Activated naive CD8-positive, alpha-beta T cell (primary cell): ENCODE results near the gene LGR6.
"Not testable (repeated sequence)": the region's sequence is repeated elsewhere in the genome, so short reads cannot be mapped to it uniquely, and the experiment has no call there.

Experiments used
- H3K27ac Mint-ChIP-seq: one replicate; pipeline ENCODE4 v1.8.0; 2021; ENCODE audit warnings: mixed read lengths
- H3K27me3 Mint-ChIP-seq: one replicate; pipeline ENCODE4 v1.8.0; 2021; ENCODE audit warnings: mixed read lengths
- H3K36me3 Mint-ChIP-seq: one replicate; pipeline ENCODE4 v1.8.0; 2021; ENCODE audit warnings: mixed read lengths
- H3K4me1 Mint-ChIP-seq: one replicate; pipeline ENCODE4 v1.8.0; 2021; ENCODE audit warnings: low read depth, mixed read lengths
- H3K4me3 Mint-ChIP-seq: one replicate; pipeline ENCODE4 v1.8.0; 2021; ENCODE audit warnings: mild to moderate bottlenecking, mixed read lengths
- H3K9me3 Mint-ChIP-seq: one replicate; pipeline ENCODE4 v1.8.0; 2021; ENCODE audit warnings: low read depth, mixed read lengths

LGR6 gene

DNA sequence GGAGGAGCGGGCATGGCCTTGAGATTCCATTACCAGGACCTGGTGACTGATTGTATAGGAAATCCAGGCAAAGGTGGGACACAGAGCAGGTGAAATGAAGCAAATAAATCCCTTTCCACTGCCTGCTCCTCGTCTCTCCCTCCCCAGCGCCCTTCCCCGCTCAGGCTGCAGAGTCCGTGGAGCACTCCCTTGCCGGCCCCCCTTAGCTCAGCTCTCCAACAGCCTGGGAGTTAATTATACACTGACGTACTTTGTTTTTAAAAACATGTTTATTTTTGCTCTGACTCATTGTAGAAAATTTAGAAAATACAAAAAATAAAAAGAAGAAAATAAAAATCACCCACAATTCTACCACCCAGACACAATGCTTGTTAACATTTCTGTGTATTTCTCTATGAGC, 61.7 kb downstream of the LGR6 start:
- no peak overlapping the region for H3K27ac Mint-ChIP-seq
- H3K27me3 Mint-ChIP-seq, result peaks cover 13% of the 10 kb centered on the region
- no peak overlapping the region for H3K4me3 Mint-ChIP-seq
- H3K4me1 Mint-ChIP-seq, result peaks cover 3% of the 10 kb centered on the region
- H3K9me3 Mint-ChIP-seq, result no peaks in the 10 kb centered on the region
- no peaks in the 10 kb centered on the region for H3K36me3 Mint-ChIP-seq

- Mint-ChIP-seq H3K4me1 (peaks cover 3% of the 10 kb centered on the region), H3K27ac (no peak overlapping the region), H3K9me3 (no peaks in the 10 kb centered on the region), H3K36me3 (no peaks in the 10 kb centered on the region), H3K27me3 (peaks cover 19% of the 10 kb centered on the region), H3K4me3 (no peak overlapping the region)
These were observed 66.1 kb downstream of the LGR6 start for GRCh38 chr1:202259705-202260104.

GRCh38 chr1:202261209-202261958, 67.8 kb downstream of the LGR6 start:
- peaks cover 25% of the 10 kb centered on the region for H3K27me3 Mint-ChIP-seq
- not testable (repeated sequence) for H3K4me1 Mint-ChIP-seq, H3K4me3 Mint-ChIP-seq, H3K9me3 Mint-ChIP-seq, H3K27ac Mint-ChIP-seq, H3K36me3 Mint-ChIP-seq

DNA sequence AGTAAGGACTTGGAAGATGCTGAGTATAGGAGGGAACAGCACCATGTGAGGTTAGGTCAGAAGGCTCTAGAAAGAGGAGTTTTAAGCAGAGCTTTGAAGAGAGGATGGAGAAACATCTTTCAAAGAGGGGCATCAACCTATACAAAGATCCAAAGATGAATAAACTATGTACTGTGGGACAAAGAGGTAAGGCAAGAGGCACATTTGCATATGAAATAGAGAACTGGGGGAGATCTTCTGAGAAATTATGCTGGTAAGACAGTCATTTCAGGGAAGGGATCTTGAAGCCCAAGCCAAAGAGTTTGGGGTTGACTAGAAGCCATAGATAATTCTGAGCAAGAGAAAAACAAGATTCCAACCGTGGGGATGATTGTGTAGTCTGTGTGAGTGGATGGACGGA, 70.0 kb downstream of the LGR6 start:
- Mint-ChIP-seq H3K36me3 (no peaks in the 10 kb centered on the region), H3K4me1 (no peaks in the 10 kb centered on the region), H3K9me3 (no peaks in the 10 kb centered on the region), H3K4me3 (no peak overlapping the region), H3K27ac (no peak overlapping the region), H3K27me3 (peaks cover 25% of the 10 kb centered on the region)

DNA sequence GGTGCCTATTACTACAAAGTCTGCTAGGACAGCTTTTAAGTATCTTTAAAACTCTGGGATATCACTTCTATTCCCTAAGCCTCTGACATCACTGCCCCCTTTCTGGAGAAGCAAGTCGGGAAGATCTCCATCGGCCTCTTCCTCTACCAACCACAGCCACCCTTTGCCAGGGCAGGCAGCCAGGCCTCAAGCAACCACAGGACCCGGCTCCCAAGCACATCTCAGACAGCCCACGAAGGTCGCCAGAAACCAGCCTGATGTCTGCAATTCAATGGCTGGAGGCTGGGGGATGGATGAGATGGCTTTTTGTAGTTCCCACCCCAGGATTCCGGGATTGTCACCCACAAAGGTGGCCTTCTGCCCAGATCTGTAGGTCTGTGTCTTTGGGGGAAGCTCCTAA, 70.7 kb downstream of the LGR6 start:
- Mint-ChIP-seq H3K4me3 (no peak overlapping the region), H3K27ac (no peak overlapping the region), H3K9me3 (no peaks in the 10 kb centered on the region), H3K36me3 (no peaks in the 10 kb centered on the region), H3K4me1 (no peaks in the 10 kb centered on the region), H3K27me3 (peaks cover 23% of the 10 kb centered on the region)

GRCh38 chr1:202264726-202265125, 71.1 kb downstream of the LGR6 start:
- peaks cover 21% of the 10 kb centered on the region for H3K27me3 Mint-ChIP-seq
- no peak overlapping the region for H3K27ac Mint-ChIP-seq
- no peaks in the 10 kb centered on the region for H3K4me1 Mint-ChIP-seq
- H3K4me3 Mint-ChIP-seq, result no peak overlapping the region
- no peaks in the 10 kb centered on the region for H3K36me3 Mint-ChIP-seq
- no peaks in the 10 kb centered on the region for H3K9me3 Mint-ChIP-seq

- Mint-ChIP-seq H3K36me3 (no peaks in the 10 kb centered on the region), H3K27me3 (peaks cover 20% of the 10 kb centered on the region), H3K27ac (no peak overlapping the region), H3K4me1 (no peaks in the 10 kb centered on the region), H3K4me3 (no peak overlapping the region), H3K9me3 (no peaks in the 10 kb centered on the region)
These were observed 72.6 kb downstream of the LGR6 start for GRCh38 chr1:202266061-202266765.

DNA sequence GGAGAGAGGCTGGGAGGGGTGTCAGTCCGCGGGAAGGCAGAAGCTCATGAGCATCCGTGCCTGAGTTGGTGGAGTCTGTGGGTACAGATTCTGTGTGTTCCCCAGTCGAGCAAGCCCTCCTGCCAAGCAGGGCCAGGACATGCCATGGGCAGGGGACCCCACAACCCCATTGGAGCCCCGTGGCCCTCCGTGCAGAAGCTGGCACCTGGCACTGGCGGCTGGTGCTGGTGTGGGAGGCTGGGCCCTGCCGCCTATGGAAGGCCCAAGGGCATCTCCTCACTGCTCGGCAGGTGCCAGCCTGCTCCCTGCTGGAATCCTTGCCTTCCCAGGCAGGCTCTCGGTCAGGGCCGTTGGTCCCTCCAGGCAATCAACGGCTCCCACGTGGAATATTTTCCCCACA, 74.4 kb downstream of the LGR6 start:
- Mint-ChIP-seq H3K27me3 (peaks cover 17% of the 10 kb centered on the region), H3K9me3 (no peaks in the 10 kb centered on the region), H3K4me1 (no peaks in the 10 kb centered on the region), H3K27ac (no peak overlapping the region), H3K4me3 (no peak overlapping the region), H3K36me3 (no peaks in the 10 kb centered on the region)

DNA sequence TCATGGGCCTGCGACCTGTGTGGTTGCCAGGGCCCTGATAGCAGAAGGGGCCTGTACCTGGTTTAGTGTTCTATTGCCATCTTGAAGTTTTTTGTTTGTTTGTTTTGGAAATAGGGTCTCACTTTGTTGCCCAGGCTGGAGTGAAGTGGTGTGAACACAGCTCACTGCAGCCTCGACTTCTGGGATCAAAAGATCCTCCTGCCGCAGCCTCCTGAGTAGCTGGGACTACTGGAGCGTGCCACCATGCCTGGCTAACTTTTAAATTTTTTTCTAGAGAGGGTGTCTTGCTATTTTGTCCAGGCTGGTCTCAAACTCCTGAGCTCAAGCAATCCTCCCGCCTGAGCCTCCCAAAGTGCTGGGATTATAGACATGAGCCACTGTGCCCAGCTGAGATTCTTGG, 75.2 kb downstream of the LGR6 start:
- H3K4me1 Mint-ChIP-seq, result no peaks in the 10 kb centered on the region
- H3K9me3 Mint-ChIP-seq, result no peaks in the 10 kb centered on the region
- H3K27ac Mint-ChIP-seq, result no peak overlapping the region
- H3K36me3 Mint-ChIP-seq, result no peaks in the 10 kb centered on the region
- no peak overlapping the region for H3K4me3 Mint-ChIP-seq
- H3K27me3 Mint-ChIP-seq, result peaks cover 13% of the 10 kb centered on the region

DNA sequence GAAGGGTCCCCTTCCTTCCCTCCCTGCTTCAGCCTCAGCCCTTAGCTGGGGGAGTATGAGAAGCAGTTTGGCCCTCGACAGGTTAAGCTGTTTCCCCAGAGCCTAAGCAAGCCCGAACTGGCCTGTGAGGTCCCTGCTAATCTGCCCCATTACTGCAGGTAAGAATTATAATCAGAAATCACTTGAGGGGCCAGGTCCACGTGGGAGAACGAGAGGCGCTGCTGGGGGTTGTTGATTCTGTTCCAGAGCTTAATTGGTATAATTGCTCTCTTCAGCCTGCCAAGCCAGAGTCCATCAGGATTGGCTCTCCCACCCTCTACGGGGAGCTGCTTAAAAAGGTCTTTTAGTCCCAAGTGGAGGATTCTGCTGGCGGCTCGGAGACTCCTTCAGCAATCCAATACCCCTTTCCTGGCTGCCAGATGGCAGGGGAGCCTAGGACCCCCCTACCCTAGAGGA, 77.3 kb downstream of the LGR6 start:
- Mint-ChIP-seq H3K36me3 (no peaks in the 10 kb centered on the region), H3K4me3 (no peak overlapping the region), H3K9me3 (no peaks in the 10 kb centered on the region), H3K27ac (no peak overlapping the region), H3K4me1 (peaks cover 1% of the 10 kb centered on the region), H3K27me3 (peaks cover 7% of the 10 kb centered on the region)

GRCh38 chr1:202272103-202272845, 78.7 kb downstream of the LGR6 start:
- H3K4me1 Mint-ChIP-seq, result peaks cover 1% of the 10 kb centered on the region
- H3K27ac Mint-ChIP-seq, result no peak overlapping the region
- H3K27me3 Mint-ChIP-seq, result peaks cover 2% of the 10 kb centered on the region
- H3K9me3 Mint-ChIP-seq, result no peaks in the 10 kb centered on the region
- no peaks in the 10 kb centered on the region for H3K36me3 Mint-ChIP-seq
- H3K4me3 Mint-ChIP-seq, result no peak overlapping the region

- H3K36me3 Mint-ChIP-seq, result no peaks in the 10 kb centered on the region
- peaks cover 1% of the 10 kb centered on the region for H3K4me1 Mint-ChIP-seq
- H3K9me3 Mint-ChIP-seq, result no peaks in the 10 kb centered on the region
- no peak overlapping the region for H3K27ac Mint-ChIP-seq
- H3K4me3 Mint-ChIP-seq, result no peak overlapping the region
- peaks cover 5% of the 10 kb centered on the region for H3K27me3 Mint-ChIP-seq
These were observed 81.0 kb downstream of the LGR6 start for GRCh38 chr1:202274611-202275010.

DNA sequence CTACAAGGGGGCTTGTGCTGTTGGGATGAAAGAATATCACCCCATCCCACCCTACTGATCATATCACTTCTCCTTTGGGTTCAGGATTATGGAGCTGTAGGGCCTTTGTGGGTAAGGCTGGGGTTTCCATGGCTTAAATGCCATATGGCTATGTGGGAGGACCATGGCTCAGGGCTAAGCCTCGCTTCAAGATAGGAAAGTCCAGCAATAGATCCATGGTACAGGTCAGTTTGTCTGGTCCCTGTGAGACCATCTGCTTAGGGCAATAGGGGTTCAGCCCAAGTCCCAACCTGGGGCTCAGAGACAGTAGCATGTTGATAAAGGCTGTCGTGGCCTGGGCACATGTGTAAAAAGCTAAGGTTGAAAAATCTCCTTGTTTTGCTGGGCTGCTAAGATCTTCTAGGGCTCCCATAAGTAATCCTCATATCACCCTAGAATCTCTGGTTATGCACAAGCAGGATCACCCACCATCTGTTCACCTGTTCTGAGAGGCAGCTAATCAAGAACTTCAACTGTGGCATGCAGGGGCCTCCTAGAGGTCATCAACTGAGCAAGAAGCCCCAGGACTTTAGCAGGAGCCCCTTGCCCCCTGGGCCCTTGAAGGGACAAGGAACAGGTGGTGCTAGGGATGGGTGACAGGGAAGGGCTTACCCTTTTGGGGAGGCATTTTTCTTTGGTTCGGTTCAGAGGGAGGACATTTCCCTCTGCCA, 81.6 kb downstream of the LGR6 start:
- Mint-ChIP-seq H3K27ac (no peak overlapping the region), H3K27me3 (peaks cover 5% of the 10 kb centered on the region), H3K4me1 (peaks cover 1% of the 10 kb centered on the region), H3K4me3 (no peak overlapping the region), H3K36me3 (no peaks in the 10 kb centered on the region), H3K9me3 (no peaks in the 10 kb centered on the region)

- Mint-ChIP-seq H3K4me3 (no peak overlapping the region), H3K27ac (no peak overlapping the region), H3K9me3 (no peaks in the 10 kb centered on the region), H3K27me3 (peaks cover 5% of the 10 kb centered on the region), H3K36me3 (no peaks in the 10 kb centered on the region), H3K4me1 (peaks cover 1% of the 10 kb centered on the region)
These were observed 82.6 kb downstream of the LGR6 start for GRCh38 chr1:202276081-202276715.
